SKM-1 treated with dmso at 0.1 percent for 144 hours (cell line): ENCODE results near the gene MYBPC2.
A peak's percentile ranks its signal among the peaks of the same experiment; 100 is the strongest.

Experiments used
- DNase-seq: peaks from one replicate; lab custom pipeline; 2025; ENCODE audit not compliant: unreplicated experiment; lab: John Stamatoyannopoulos, UW

The MYBPC2 gene

GRCh38 chr19:50409347-50409746 lies 23.3 kb upstream of the MYBPC2 start:
- DNase-seq: no peak

- no peak for DNase-seq
Measured at GRCh38 chr19:50410109-50410508, 22.6 kb upstream of the MYBPC2 start.

- no peak for DNase-seq
Measured at GRCh38 chr19:50412419-50412818, 20.3 kb upstream of the MYBPC2 start.

- no peak for DNase-seq
Measured at GRCh38 chr19:50413096-50413495, 19.6 kb upstream of the MYBPC2 start.

GRCh38 chr19:50413531-50413930 lies 19.2 kb upstream of the MYBPC2 start:
- DNase-seq: no peak

- DNase-seq: peak; percentile 19
Measured at GRCh38 chr19:50414864-50415660, 17.6 kb upstream of the MYBPC2 start.

- peak; percentile 17 for DNase-seq
Measured at GRCh38 chr19:50415661-50416033, 17.0 kb upstream of the MYBPC2 start.

GRCh38 chr19:50416034-50416977 lies 16.4 kb upstream of the MYBPC2 start:
- DNase-seq: no peak

- DNase-seq: no peak
Measured at GRCh38 chr19:50417111-50418081, 15.3 kb upstream of the MYBPC2 start.

GRCh38 chr19:50418176-50419021 lies 14.3 kb upstream of the MYBPC2 start, which contains the start of gene SPIB:
Gene SPIB (plus strand): TSS chr19:50418938. CDS start chr19:50418963, 25 bp downstream.
- DNase-seq: no peak

- DNase-seq: no peak
Measured at GRCh38 chr19:50419022-50419579, 13.6 kb upstream of the MYBPC2 start.

GRCh38 chr19:50419580-50420035 lies 13.1 kb upstream of the MYBPC2 start:
- DNase-seq: no peak

GRCh38 chr19:50420127-50420526 lies 12.6 kb upstream of the MYBPC2 start:
- no peak for DNase-seq

GRCh38 chr19:50420808-50421207 lies 11.9 kb upstream of the MYBPC2 start:
- no peak for DNase-seq

GRCh38 chr19:50422397-50423278 lies 10.1 kb upstream of the MYBPC2 start:
- DNase-seq: no peak

GRCh38 chr19:50423279-50424113 lies 9.2 kb upstream of the MYBPC2 start:
- DNase-seq: no peak

GRCh38 chr19:50425581-50425980 lies 7.1 kb upstream of the MYBPC2 start:
- DNase-seq: no peak
